GM21515 (cell line): ENCODE measurements around the gene ARL14.

Source experiments
- ATAC-seq: cut with Tn5 transposase; IDR thresholded peaks from one replicate; pipeline ENCODE4 v1.9.1; 2021; ENCODE audit not compliant: unreplicated experiment

The ARL14 gene

DNA sequence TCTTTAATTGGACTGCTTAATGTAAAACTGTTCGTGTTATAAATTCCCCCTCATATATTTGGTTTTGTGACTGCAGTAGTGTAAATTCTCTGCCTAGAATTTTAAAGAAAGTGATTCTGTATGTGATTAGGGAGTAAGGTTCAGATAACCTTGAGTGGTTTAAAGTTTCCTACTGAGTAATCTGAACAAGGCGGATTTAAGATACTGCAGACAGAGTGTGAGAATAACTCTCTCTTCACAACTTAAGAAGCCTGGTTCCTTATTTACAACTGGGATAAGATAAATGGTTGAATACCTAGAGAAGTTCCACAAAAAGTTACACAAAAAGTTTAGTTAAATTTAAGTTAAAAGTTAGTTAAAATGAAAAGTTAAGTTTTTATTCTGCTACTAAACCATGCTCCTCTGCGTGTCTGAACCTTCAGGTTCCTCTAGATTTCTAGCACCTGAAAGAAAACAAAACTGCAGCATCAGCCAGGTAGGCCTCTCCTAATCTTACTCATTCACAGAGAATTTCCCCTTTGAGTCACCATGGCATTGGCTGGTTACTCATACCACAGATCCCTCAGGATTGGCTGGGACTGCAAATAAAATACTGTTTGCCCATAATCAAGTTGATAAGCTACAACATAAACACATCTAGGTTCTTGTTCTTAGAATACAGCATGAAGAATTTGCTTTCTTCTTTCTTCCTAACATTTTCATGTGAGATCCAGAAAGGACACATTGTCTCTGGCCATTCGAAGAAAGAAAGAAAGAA lies at the start of gene ARL14:
Gene ARL14, plus strand, starts transcription at position 614 of the 757 bp plus-strand sequence. CDS start 187 bp downstream, outside the sequence.
- ATAC-seq, result no peak

DNA sequence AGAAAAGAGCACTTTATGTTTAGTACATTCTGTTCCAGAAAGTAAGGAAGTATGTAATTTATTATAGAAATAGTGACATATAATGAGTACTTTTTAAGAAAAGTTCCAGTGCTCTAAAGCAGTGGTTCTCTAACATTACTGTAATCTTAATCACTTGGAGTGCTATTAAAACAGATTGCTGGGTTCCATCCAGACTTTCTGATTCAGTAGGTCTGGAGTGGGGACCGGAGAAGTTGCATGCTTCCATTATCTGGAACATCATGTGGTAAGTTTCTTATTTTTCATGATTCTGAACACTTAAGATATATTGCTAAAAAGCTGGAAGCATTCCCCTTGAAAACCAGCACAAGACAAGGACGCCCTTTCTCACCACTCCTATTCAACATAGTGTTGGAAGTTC lies 47.5 kb upstream of the ARL14 start:
- no peak for ATAC-seq

DNA sequence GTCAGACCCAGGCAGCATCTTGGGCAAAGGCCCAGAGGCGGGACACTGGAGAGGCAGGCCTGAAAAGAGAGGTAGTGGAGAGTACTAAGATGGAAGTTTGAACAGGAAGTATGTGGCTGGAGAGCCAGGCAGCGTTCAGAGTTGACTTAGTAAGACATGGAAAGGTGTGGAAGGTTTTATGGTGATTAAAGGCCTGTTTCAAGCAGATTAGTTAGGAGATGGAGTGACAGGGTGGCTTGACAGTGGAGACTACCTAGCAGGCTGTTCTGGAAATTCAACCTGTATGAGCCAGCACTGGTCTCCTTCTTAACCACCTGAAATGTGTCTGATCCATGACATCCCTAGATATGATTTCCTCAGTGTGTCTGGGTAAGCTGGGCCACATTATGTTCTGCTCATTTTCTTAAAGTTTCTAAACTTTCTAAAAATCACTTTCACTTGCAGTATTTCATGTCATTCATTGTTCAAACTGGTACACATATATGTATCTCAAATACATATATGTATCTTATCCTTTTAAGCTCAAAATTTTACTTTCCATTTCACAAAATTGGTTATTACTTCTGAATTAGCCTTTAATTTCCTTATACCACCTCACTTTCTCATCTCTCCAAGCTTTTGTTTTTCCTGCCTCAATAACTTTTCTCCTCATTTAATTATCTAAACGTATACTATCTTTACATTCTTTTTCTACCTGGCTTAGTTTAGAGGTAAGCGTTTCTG lies 43.4 kb upstream of the ARL14 start:
- no peak for ATAC-seq

DNA sequence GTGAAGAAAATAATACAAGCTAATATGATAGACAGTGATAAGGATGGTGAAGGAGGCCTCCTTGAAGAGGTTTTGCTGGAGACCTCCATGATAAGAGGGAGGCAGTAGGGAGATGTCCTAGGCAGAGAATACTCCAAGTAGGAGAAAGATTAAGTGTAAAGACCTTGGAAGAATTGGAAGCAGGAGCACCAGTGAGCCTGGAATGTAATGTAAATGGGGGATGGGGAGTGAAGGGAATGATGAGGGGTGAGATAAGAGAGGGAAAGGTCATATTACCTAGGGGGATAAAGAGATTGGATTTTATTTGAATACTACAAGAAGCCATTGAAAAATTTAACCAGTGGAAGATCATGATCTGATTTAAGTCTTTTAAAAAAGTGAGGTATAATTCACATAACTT lies 41.7 kb upstream of the ARL14 start:
- no peak for ATAC-seq

DNA sequence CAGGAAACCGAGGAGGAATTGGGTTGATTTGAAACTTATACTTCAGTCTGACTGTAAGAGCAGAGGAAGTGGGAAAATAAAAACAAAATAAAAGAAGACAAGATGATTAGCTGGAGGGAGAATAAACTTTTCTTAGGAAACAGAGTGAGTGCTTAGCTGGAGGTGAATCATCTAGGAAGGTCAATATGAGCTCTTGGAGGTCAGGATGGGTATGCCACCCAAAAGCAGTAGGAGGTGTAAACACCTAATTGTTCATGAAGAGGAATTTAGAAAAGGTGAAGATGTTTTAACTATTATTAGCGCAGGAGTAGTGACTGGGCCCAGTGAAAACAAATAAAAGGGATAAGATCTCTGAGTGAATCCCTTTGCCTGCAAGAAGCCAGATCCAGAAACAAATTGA lies 39.9 kb upstream of the ARL14 start:
- ATAC-seq, result no peak

DNA sequence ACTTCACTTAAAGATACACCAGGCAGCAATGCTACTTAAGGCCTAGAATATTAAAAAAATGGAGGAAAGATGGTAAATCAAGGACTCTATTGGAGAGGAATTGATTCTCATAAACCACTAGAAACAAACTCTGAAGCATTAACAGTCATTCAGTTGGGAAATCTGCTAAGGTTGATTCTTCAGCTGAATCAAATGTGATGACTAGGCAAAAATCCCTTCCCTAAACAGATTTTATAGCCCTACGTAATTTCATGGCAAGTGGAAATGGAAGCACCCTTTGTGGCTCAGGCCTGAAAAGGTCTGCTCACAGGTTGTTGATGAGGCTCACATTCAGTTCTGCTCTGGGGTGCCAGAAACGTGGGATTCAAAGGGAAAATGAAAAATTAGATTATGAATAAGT lies 38.8 kb upstream of the ARL14 start:
- ATAC-seq, result no peak

DNA sequence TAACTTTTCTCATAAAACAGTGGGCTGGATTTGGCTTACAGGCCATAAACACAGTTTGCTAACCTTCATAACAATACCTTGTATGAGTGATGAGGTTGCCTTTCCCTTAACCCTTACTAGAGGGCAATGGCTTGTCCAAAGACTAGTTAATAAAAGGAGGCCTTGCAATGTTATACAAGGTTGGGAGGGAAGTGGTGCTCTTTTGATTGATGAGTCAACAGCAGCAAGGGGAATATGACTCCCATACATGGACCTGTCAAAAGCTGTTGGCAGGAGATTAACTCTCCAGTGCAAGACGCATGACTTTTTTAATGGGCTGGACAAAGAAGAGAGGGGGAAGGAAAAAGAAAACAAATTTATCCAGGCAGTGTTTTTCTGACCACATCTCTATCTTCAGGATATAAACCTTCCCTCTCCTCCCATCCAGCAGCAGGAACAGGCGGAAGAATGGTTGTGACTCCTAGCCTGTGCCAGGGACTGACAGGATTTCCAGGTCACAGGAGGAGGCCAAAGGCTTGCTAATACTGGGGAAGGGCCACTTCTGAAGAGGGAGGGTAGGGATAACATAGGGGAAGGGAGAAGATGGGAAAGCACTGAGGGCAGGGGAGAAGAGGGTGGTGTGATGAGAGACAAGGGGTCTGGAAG lies 35.2 kb upstream of the ARL14 start:
- no peak for ATAC-seq

DNA sequence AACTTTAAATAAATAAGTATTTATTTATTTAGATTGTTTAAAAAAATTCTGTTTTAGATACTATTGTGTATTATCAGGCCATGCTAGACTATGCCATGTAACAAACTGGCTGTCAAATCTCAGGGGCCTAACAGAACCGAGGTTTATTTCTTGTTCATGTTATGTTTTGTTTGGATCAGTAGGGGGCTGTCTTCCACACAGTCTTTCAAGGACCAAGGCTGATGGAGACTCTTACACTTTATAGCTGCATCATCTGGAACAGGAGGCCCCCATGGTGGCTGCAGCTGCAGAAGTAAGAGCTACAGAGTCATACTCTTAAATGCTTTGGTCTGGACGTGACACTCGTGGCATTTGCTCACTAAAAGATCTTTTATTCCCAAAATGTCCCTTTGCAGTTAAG lies 33.0 kb upstream of the ARL14 start:
- no peak for ATAC-seq

DNA sequence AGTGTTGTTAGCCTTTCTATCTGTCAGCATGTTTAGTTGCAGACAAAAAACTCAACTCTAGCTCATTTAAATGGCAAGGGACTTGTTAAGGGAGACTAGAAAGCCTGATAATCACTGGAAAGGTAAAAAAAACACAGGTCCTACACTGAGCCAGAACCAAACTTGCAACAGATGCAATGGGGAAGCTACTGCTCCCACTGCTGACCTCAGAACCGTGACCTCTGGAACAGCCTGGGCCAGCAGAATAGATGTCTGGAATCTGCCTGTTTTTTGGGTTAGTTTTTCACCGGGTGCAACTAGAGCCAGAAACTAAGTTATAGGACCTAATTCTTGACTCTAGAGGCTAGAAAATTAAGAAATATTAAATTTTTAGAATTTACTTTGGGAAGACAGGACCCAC lies 32.5 kb upstream of the ARL14 start:
- ATAC-seq, result no peak

DNA sequence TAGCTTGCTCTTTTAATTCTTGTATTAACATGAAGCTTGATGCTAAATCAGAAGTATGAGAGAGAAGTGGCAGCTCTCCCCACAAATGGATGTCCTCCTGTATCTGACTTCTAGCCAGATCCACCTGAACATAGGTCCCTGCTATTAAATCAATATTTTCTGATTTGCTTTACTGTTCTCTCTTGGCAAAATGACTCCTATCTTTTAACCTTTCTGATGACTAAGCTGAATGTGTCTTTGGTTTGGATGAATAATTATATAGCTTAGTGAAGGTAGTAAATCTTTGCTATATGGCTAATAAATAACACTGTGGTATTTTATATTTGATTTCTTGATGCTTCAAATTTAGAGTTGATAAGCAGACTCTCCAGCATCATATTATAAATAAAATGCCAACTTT lies 28.3 kb upstream of the ARL14 start:
- ATAC-seq, result no peak

DNA sequence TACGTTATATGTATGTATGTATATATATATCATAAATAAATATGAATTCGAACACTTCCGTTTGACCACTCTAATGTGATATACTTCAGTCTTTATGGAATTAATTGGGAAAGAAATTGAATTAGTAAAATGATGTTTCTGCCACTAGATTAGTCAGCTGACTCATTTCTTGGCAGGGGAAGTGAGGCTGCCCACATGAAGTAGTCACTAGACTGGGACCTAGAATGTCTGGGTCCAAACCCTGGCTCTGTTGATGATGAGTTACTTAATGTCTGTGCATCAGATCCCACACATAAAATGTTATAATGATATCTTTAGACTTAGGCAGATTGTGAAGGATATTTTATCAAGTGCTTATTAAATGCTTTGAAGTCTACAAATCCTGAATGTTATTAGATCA lies 27.4 kb upstream of the ARL14 start:
- ATAC-seq, result no peak

DNA sequence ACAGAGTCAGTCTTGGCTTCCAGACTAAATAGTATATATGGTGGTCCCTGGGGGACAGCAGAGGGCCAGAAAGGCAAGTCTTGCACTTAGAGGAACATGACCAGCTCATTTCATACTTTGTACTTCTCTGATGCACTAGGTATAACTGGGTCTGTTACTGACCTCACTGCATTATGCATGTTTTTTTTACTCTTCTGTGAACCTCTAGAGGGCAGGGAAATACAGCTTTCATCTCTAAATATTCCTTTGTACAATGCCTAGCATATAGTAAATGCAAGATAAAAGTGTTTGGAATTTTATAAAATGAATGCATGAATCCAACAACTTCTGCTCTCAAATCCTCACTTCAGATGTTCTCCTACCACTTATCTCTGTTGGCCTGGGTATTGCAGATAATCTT lies 23.4 kb upstream of the ARL14 start:
- ATAC-seq, result no peak

DNA sequence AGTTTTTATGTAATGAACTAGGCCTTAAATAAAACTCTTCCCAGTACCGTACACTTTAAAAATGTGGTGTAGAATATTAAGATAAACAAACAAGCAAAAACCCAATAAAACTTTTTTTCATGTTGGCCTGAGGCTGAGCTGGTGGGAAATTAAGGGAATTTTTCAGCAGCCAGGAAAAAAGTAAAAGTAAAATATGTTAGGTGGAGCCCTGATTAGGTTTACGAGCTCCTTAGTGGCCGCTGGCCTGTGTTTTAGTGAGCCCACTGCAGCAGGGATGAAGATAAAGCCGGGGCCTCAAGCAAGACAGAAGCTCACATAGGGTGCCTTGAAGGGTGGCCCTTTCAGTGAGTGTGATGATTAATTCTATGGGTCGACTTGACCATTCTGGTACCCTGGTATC lies 16.1 kb upstream of the ARL14 start:
- ATAC-seq, result no peak

DNA sequence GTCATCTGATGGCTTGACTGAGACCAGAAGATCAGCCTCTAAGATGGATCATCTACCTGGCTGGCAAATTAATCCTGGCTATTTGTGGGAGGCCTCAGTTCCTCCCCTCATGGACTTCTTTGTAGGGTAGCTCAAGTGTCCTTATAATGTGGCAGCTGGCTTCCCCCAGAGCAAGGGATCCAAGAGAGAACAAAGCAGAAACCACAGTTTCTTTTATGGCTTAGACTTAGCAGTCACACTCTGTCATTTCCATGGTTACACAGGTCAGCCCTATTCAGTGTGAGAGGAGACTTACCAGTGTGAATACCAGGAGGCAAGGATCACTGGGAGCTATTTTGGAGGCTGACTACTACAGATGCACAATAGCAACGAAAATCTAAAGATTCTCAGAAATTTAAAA lies 15.3 kb upstream of the ARL14 start:
- no peak for ATAC-seq

DNA sequence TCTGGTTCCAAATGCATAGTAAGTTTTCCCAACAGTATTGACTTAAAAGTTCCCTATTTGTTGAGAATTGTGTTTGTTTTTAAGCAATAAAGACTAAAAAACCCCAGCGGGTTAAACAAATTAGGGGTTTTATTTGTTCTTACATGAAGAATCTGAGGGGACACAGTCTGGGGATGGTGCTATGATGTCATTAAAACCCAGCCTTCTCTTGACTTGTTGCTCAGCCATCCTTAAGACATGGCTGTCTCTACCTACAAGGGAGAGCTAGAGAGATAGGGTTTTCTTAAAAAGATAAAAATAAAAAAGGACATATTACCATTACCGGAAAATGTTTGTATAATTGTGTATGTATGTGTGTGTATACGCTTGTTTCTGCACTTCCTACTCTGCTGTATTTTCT lies 11.7 kb upstream of the ARL14 start:
- ATAC-seq, result no peak

DNA sequence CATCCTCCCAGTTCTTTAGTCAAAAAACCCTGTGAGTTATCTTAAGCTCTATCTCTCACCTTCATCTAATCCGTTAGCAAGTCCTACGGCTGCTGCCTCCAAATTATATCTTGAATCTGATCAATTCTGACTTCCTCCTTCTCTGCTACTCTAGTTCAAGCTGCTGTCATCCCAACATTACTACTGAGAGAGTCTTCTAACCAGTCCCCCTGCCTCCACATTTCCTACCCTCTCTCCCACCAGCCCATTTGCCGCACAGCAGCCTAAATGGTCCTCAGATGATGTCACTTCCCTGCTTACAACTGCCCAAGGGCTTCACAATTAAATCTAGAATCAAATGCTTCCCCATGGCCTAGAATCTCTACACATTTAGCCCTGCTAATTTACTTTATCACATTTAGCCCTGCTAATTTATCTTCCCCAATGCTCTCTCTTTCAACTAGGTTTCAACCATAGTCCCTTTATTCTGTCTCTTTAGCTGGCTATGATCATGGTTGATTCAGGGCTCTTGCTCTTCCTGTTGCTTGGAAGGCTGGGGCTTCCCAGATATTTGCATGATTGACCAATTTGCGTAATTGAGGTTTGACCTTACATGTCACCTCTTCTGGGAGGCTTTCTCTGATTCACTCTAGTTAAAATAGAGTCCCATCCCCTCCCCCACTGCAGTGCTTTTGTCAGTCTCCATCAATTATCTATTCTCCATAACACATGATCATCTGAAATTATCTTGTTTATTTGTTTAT lies 11.0 kb upstream of the ARL14 start:
- ATAC-seq, result peak; percentile 79

DNA sequence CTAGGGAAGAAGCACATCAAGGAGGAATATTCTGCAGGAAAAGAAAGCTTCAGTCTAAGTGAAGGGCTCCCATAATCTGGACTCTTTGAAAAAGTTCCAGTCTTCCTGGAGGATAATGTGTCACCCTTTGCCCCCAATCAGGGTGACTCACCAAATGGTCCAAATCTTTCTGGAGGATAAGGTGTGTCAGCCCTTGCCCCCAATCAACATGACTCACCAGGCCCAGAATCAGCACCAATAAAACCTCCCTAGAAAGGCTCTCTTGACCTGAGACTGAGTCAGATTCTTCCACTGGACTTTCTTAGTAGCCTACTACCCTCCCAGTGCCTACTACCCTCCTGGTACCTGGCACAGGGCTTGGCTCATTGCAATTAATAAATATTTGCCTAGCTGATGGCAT lies 9.5 kb upstream of the ARL14 start:
- ATAC-seq, result no peak

DNA sequence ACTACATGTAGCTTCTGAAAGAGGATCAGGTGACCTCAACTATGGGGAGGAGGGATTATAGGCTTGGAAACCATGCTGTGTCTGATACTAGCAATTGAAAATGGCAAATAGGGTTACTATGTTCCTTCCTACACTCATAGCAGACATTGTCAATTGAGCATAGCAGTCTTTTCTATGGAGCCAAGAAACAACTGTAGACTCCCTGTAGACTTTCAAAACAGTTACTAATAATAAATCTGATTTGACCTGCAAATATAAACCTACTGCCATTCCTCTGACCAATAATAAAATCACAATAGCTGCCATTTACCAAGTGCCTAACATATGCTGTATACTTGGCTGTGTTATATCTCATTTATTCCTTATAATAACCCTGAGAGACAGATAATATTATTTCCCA lies 8.5 kb upstream of the ARL14 start:
- no peak for ATAC-seq

DNA sequence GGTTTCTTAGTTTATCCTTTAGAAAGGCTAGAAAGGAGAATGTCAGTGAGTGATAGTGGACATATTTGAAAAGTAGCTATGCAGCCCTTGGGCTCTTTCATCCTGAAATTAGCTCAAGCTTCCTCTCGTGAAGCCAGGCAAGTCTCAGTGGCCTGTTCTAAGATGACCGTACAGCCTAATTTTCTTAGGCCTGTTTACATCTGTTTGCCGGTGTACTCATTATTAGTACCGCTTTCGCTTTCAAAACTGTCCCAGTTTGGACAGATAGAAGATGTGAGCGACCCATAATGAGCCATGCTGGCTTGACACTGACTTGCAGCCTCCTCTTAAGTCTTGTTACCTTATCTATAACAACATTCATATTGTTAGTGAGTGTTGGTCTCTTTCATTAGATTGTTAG lies 5.7 kb upstream of the ARL14 start:
- ATAC-seq, result peak; percentile 98

DNA sequence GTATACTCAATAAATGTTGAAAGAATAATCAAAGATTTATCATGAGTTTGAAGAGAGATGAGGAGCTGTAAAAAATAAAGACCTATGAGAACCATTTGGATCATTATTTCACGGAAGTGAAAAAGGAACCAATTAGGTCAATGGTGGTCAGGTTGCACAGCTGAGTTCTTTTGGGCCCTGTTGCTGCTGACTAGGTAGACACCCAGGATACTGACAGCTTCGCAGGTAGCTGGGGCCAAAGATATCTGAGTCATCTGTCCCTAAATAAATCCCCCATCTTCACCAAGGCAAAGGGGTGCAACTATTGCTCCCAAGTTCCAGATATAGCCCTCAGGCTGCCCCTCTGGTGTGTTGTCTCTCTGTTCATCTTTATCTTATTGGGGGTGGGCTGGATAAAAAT lies 5.0 kb upstream of the ARL14 start:
- ATAC-seq, result no peak

DNA sequence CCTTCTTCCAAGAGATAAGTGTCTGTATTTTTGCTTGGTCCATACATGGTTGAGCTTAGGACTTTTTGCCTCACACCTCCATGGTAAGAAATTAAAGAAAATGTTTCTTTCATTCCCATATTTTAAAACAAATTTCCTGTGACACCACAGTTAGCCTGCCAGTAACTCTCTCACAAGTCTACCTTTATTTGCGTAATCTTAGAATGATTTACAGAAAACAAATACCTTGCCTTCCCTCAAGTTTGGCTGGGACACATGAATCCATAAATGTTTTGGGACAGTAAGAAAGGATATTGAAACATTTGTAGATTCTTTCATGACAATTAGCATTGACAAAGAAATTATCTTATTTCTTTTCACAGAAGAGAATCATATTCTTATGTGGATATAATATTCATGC lies 3.8 kb upstream of the ARL14 start:
- no peak for ATAC-seq
